ENCODE results near the gene ACSM4.
"Not testable (repeated sequence)": the region's sequence is repeated elsewhere in the genome, so short reads cannot be mapped to it uniquely, and the experiment has no call there.

Gene ACSM4, protein sequence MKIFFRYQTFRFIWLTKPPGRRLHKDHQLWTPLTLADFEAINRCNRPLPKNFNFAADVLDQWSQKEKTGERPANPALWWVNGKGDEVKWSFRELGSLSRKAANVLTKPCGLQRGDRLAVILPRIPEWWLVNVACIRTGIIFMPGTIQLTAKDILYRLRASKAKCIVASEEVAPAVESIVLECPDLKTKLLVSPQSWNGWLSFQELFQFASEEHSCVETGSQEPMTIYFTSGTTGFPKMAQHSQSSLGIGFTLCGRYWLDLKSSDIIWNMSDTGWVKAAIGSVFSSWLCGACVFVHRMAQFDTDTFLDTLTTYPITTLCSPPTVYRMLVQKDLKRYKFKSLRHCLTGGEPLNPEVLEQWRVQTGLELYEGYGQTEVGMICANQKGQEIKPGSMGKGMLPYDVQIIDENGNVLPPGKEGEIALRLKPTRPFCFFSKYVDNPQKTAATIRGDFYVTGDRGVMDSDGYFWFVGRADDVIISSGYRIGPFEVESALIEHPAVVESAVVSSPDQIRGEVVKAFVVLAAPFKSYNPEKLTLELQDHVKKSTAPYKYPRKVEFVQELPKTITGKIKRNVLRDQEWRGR

GRCh38 chr12:7303772-7304171 lies at the start of gene ACSM4:
TSS of gene ACSM4 (plus strand) at chr12:7304072. CDS start at chr12:7304332, 260 bp downstream.
- DNase-seq = no peak

GRCh38 chr12:7259060-7259459 lies 44.8 kb upstream of the ACSM4 start:
- DNase-seq = no peak

DNA sequence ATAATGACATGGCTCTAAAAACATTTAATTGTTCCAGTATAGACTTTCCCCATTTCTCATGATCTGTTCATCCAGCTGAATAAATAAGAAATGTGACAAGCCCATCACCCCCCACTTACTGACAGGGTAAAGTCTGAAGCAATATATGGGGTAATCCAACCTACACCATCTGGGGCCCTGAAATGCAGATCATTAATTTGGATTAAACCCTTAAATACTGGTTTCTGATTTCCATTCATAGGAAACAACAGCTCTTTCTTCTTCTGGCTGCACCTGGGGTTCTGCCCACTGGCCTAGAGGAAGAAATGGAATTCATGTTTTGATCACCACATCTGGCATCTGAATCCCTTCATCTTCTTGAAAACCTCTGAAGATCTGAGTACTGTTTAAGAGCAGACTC lies 39.3 kb upstream of the ACSM4 start:
- DNase-seq = no peak

GRCh38 chr12:7265251-7265650 lies 38.6 kb upstream of the ACSM4 start:
- DNase-seq = no peak

DNA sequence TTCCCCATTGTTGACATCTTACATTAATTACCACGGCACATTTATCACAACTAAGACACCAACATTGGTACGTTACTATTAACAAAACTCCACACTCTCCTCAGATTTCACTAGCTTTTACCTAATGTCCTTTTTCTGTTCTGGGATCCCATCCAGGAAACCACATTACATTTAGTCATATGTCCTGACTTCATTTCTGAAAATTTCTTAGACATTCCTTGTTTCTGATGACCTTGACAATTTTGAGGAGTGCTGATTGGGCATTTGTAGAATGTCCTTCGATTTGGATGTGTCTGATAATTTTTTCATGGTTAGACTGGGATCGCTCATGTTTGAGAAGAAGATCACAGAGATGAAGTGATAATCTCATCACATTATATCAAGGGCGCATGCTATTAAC lies 34.6 kb upstream of the ACSM4 start:
- no peak for DNase-seq

DNA sequence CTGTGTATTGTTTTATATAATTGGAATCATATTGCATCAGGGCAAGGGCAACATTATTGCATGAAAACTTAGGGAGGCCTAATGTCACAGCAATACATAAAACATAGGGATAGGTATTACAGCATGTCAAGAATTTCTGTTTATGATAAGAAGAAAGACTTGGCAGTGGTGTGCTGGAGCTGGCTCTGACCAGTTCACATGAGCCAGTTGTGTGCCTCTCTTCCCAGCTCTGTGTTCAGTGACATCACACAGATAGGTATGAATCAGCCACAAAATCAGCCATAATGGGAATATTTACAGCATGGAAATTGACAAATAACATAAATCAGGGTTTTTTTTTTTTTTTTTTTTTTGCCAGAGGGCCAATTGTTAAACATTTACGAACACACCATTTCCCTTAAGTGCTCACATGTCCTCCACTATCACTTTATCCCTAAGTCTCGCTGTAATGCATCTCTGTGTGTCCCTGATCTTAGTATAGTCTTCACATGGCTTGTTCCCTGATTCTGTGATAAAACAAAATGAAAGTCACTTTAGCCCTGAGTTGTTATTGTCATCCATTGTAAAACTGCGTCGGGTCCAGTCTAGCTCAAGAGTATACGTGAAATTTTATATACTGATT lies 31.9 kb upstream of the ACSM4 start:
- no peak for DNase-seq

DNA sequence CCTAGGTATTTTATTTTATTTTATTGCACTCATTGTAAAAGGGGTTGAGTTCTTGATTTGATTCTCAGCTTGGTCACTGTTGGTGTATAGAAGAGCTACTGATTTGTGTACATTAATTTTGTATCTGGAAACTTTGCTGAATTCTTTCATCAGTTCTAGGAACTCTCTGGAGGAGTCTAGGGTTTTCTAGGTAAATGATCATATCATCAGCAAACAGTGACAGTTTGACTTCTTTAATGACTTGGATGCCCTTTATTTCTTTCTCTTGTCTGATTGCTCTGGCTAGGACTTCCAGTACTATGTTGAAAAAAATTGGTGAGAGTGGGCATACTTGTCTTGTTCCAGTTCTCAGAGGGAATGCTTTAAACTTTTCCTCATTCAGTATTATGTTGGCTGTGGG lies 28.4 kb upstream of the ACSM4 start:
- not testable (repeated sequence) for DNase-seq

- DNase-seq = no peak
Observed at GRCh38 chr12:7282844-7283243, 21.0 kb upstream of the ACSM4 start.

DNA sequence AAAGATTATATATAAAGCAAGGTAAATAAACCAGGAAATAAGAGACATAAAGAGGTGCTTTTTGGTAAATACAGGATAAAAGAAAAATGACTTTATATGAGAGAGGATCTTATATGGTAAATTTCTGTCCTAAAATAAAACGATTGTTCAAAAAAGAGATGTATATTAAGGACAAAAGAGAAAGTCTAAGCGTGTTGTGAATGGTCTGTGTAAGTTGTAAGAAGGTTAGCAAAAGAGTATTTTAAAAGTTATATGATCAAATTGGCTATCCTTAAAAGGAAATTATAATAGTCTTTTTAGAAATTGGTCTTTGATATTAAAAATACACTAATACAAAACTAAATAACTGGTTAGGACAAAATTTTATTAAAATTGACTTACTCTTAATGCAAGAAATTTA lies 14.1 kb upstream of the ACSM4 start:
- DNase-seq = no peak

GRCh38 chr12:7290588-7290987 lies 13.3 kb upstream of the ACSM4 start:
- not testable (repeated sequence) for DNase-seq

GRCh38 chr12:7292300-7292699 lies 11.6 kb upstream of the ACSM4 start:
- DNase-seq = no peak

GRCh38 chr12:7293670-7294069 lies 10.2 kb upstream of the ACSM4 start:
- no peak for DNase-seq

DNA sequence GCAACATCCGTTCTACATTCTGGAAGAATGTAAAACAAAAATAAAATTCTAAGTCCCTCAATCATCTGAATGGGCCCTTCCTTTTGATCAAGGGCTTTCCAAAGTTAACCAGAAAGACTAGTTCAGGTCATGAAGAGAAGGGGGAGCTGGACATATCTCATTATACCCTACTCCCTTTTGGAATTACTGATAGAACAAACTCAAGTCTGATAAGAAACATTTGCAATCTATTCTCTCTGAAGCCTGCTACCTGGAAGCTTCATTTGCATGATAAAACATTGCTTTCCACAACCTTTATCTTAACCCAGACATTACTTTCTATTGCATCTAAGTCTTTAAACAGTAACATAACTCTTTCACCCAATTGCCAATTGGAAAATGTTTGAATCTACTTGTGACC lies 8.3 kb upstream of the ACSM4 start:
- DNase-seq = no peak

DNA sequence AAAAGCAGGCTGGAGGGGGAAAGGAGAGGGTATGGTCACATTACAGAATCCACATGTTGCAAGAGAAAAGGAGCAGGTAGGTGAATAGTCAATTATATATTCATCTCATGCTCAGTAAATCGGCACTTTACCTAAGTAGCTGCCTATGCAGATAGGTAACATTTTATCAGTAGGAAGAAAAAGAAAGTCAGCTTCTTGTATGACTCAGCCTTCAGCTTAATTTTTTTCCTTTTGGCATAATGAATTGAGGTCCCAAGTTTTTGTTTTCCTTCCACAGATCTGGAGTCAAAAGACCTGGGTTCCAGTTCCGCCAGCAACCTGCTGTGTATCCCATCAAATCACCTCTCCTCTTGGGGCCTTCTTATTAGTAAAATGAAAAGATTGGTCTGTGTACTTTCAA lies 6.0 kb upstream of the ACSM4 start:
- DNase-seq = no peak

GRCh38 chr12:7302266-7302986 lies 1.4 kb upstream of the ACSM4 start:
- DNase-seq = no peak

DNA sequence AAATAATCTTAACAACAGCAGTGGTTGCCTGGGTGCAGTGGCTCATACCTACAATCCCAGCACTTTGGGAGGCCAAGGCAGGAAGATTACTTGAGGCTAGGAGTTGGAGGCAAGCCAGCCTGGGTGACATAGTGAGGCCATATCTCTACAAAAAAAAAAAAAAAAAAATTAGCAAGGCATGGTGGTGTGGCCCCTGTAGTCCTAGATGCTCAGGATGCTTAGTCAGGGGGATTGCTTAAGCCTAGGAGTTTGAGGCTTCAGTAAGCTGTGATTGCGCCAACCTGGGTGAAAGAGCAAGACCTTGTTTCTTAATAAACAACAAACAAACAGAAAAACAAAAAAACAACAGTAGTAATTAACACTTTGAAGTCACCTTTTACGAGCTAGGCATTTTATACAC lies 642 bp upstream of the ACSM4 start:
- DNase-seq = no peak

DNA sequence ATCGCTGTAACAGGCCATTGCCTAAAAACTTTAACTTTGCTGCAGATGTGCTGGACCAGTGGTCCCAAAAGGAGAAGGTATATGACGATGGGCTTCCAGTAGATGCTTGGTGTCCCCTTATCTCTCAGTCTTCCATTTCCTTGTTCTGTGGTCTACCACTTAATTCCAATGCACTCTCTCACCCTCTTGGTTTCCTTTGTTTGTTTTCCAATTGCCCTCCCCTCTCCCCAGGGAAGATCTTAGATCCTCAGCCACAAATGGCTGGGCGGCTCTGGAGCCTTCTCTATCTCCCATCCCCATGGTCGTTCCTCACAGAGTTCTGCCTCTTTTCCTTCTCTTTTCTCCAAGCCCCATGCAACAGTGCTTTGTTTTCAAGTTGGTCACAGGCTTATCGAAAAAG lies 584 bp downstream of the ACSM4 start:
- no peak for DNase-seq

DNA sequence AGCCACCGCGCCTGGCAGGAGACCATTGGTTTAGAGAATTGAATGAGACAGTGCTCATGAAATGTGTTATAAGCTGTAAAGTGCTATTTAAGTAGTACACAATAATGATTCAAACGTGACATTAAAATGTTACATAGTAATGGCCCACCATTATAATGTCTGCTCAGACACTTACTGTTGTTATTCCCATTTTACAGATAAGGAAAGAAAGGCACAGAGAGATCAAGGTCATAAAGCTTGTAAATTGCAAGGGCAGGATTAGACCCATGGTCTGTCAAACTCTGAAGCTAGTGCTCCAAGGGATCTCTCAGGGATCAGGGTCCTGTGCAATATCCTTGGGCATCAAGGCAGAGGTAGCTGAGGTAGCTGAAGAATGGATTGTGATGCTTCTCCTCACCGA lies 6.2 kb downstream of the ACSM4 start:
- no peak for DNase-seq

DNA sequence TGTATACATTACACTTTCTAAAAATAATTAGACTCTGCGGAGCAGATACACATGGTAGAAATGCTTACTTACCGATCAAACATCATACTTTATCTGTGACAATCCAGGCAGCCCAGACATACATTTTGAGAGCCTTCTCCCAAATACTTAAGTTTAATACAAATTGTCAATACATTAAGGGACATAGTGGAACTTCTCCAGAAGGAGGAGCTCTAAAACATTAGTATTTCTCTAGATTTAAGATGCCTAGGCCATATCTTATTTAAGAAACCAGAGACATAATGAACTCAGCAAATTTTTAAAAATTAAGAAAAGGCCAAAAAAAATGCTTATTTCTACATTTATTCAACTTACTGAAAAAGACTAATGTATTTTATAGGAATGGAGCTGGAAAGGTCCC lies 16.1 kb downstream of the ACSM4 start:
- no peak for DNase-seq

DNA sequence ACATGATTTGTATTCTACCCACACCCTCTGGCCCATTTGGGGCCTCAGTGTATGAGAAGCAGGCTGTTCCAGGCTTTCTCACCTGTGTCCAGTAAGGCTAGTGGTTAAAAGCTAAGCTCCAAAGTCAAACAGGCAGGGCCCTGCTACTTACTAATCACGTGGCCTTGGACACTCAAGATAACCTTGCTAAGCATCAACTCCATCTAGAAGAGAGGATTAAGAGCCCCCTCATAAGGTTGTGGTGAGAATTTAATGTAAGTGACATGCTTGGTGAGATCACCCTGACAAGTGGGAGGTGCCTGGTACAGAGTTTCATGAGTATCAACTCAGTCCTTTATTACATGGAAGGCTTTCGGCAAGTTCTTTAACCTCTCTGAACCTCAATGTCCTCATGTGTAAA lies 17.8 kb downstream of the ACSM4 start:
- no peak for DNase-seq

DNA sequence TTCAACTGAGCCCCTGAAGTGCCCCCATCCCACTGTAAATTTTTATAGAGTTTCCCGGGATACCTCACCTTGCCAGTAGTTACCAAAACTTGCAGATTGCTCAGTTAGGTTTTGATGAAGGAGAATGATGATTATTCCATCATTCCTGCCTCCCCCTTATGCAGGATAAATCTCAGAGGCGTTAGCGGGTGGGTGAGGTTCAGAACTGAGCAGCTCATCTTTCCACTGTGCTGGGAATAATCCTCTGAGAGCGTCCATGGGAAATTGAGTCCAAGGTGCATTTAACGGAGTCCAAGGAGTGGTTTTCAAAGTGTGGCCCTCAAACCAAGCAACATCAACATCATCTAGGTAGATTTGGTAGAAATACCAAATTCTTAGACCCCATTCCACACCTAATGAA lies 18.7 kb downstream of the ACSM4 start:
- DNase-seq = no peak

- DNase-seq = no peak
Observed at GRCh38 chr12:7324176-7324575, 20.3 kb downstream of the ACSM4 start.

DNA sequence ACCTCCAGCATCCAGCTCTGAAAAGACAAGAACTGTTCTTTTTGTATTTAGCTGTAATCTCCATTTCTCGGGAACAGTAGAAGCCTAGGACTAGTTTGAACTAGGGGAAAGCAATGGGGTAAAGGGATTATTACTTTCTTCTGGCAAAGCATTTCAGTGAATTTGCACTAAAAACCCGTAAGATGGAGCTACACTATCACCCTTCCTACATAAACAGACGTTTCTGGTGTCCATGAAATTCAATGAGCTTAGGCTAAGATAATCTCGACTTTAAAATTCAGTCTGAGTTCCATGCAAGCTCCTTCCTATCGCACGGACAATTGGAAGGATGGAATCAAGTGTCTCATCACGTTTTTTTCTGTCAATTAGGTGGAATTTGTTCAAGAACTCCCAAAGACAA lies 24.0 kb downstream of the ACSM4 start:
- DNase-seq = no peak

GRCh38 chr12:7337790-7338189 lies 33.9 kb downstream of the ACSM4 start:
- DNase-seq = not testable (repeated sequence)
